H1 (cell line): Measurements from ENCODE around the gene TRAF3IP3. TPM values are rescaled to one million over a fixed set of nuclear protein-coding genes. Genes with fewer than 3 reads are reported as not detected.

Source experiments
- CHD1 ChIP-seq: IDR thresholded peaks from 2 replicates; pipeline ENCODE4 v1.6.1; 2012; ENCODE audit warnings: low read depth, low read length, improper control_type of control experiment
- HDAC2 ChIP-seq, 2 experiments: fragments of 300-600 bp in 1 of 2; sonication (generic) in 1 of 2; IDR thresholded peaks; 2 replicates each; pipeline ENCODE4 v1.6.1; 2011 to 2012; ENCODE audit warnings: low read depth in 2 of 2, low read length in 2 of 2, mild to moderate bottlenecking in 2 of 2, moderate library complexity in 2 of 2, borderline replicate concordance in 1 of 2, inconsistent platforms in 1 of 2
- JUND ChIP-seq: IDR thresholded peaks from 2 replicates; pipeline ENCODE4 v1.6.1; 2011; ENCODE audit warnings: mild to moderate bottlenecking, improper control_type of control experiment, low read length
- NANOG ChIP-seq: IDR thresholded peaks from 2 replicates; pipeline ENCODE4 v1.6.1; 2011; ENCODE audit warnings: low read length, low read depth, mild to moderate bottlenecking, inconsistent platforms; ENCODE audit not compliant: insufficient read depth, poor library complexity, severe bottlenecking
- SRF ChIP-seq: IDR thresholded peaks from 2 replicates; pipeline ENCODE4 v1.6.1; 2011; ENCODE audit warnings: mild to moderate bottlenecking, low read depth, low read length, moderate library complexity
- polyA plus RNA-seq, 7 experiments: library from polyadenylated mRNA; depleted of rRNA in 3 of 7; stranded (reverse) in 5 of 7; unstranded in 2 of 7; fragments of >200 nt in 5 of 7; fragments of 200-250 nt in 2 of 7; gene quantifications; 1 replicate in 5 of 7; 2 replicates in 1 of 7; 4 replicates in 1 of 7; pipeline versions ENCODE4 v1.2.1 to v1.2.3, GENCODE V29; 2011 to 2013; ENCODE audit warnings: missing spikeins in 2 of 7, mixed read lengths in 2 of 7
- total RNA-seq: library from RNA; stranded (reverse); fragmentation: NEBNext Ultra II Directional; extraction: Animal tissue kit (Norgen Biotek cat#: 25700); gene quantifications from 2 replicates; pipeline ENCODE4 v1.2.1, GENCODE V29; 2021
- TF ChIP-seq, protein P1 (sequence below): IDR thresholded peaks from 2 replicates; pipeline ENCODE4 v1.6.1; 2012; ENCODE audit warnings: inconsistent platforms

TRAF3IP3 gene
- total and polyA plus RNA-seq, 2 of the 8 experiments (the other 6 are each of a cell fraction or from before 2014, with no cell fraction given), result not detected

DNA sequence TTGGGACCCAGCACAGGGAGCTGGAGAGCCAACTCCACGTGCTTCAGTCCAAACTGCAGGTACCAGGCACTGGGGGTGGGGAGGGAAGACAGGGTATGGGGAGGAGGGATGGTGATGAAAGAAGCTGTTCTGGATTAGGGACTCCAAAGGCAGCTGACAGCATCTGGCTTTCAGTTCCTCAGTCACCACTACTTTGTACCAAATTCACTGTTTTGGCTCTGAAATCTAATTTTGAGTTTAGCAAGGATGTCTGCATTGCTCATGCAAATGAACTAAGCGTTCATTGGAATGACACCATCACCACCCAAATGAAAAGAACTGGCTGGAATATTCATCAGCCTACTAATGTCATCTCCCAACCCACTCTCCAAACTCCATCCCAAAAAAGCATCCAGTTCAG lies 19.8 kb downstream of the TRAF3IP3 start (continued):
- no peak for TF ChIP-seq CHD1
- no peak for TF ChIP-seq HDAC2 (IDR thresholded peaks at IDR 0.05; ENCODE audit: borderline replicate concordance in 1 of 2, low read depth in 2 of 2, low read length in 2 of 2)
- TF ChIP-seq, protein P1, sequence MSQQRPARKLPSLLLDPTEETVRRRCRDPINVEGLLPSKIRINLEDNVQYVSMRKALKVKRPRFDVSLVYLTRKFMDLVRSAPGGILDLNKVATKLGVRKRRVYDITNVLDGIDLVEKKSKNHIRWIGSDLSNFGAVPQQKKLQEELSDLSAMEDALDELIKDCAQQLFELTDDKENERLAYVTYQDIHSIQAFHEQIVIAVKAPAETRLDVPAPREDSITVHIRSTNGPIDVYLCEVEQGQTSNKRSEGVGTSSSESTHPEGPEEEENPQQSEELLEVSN, result no peak
- no peak for TF ChIP-seq SRF
- no peak for TF ChIP-seq JUND
- no peak for TF ChIP-seq NANOG
